ENCODE results near the gene CD46.
"Not testable (repeated sequence)": the region's sequence is repeated elsewhere in the genome, so short reads cannot be mapped to it uniquely, and the experiment has no call there.

The CD46 gene

GRCh38 chr1:207751790-207752455, at the start of gene CD46:
CD46 (plus strand) TSS chr1:207752054; CDS start chr1:207752213, 159 bp downstream.
- FAIRE-seq (peak; percentile 96), DNase-seq (ENCODE audit: insufficient read length, low spot score) (peak; percentile 76)

- DNase-seq (ENCODE audit: insufficient read length, low spot score) (no peak), FAIRE-seq (no peak)
Measured at GRCh38 chr1:207702317-207702716, 49.5 kb upstream of the CD46 start.

- DNase-seq (ENCODE audit: insufficient read length, low spot score): no peak
- no peak for FAIRE-seq
Measured at GRCh38 chr1:207703712-207704111, 48.1 kb upstream of the CD46 start.

- DNase-seq (ENCODE audit: insufficient read length, low spot score); FAIRE-seq: not testable (repeated sequence)
Measured at GRCh38 chr1:207708004-207708403, 43.9 kb upstream of the CD46 start.

DNA sequence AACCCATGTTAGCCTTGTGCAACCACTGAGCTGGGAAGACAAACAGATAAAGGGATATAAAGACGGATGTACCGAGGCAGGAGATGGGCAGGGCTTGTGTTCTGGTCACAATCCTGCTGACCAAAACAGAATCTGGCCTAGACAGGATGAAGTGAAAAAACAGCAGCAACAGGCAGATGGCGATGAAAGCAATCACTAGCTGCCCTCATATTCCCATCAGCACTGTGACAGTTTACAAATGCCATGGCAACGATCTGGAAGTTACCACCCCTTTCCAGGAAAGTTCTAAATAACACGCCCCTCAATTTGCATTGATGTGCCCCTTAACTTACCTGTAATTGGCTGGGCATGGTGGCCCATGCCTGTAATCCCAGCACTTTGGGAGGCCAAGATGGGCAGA, 40.6 kb upstream of the CD46 start:
- FAIRE-seq (no peak), DNase-seq (ENCODE audit: insufficient read length, low spot score) (no peak)

GRCh38 chr1:207712701-207713100, 39.2 kb upstream of the CD46 start:
- not testable (repeated sequence) for DNase-seq (ENCODE audit: insufficient read length, low spot score); FAIRE-seq

GRCh38 chr1:207713529-207713928, 38.3 kb upstream of the CD46 start:
- DNase-seq (ENCODE audit: insufficient read length, low spot score): no peak
- FAIRE-seq: no peak

DNA sequence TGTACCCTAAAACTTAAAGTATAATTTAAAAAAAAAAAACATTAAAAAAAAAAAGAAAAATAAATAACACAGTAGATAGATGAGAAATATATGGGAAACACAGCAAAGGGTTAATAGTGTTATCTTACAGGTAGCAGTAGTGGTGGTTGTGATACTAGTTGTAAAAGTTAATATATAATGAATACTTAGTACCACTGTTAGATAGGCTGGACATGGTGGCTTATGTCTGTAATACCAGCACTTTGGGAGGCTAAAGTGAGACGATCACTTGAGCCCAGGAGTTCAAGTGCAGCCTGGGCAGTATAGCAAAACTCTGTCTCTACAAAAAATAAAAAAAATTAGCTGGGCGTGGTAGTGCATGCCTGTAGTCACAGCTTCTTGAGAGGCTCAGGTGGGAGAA, 32.6 kb upstream of the CD46 start:
- FAIRE-seq (no peak), DNase-seq (ENCODE audit: insufficient read length, low spot score) (no peak)

DNA sequence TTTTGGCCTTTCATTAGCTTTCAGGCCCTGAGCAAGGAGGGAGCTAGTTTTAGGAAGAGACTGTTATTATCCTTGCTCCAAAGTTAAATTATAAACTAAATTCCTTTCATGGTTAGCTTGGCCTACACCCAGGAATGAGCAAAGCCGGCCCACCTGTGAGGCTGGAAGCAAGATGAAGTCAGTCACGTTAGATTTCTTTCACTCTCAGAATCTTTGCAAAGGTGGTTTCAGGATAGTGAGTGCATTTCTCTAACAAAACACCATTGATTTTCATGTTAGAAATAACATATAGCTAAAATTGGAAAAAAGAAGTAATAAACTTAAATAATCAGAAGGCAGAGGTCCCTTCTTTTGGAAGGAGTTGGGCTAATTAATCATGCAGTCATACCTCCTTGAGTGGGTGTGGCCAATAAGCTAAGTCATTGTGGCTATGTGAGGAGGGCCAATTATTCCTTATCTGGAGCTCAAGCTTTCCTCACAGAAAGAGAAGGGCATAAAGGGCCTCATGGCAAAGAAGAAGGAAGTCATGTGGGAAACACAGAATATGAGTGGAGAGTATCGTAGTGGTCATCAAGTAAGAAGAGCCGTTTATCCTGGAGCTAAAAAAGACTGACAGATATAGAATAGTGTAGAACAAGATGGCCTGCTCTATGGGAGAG, 23.5 kb upstream of the CD46 start:
- FAIRE-seq; DNase-seq (ENCODE audit: insufficient read length, low spot score): not testable (repeated sequence)

DNA sequence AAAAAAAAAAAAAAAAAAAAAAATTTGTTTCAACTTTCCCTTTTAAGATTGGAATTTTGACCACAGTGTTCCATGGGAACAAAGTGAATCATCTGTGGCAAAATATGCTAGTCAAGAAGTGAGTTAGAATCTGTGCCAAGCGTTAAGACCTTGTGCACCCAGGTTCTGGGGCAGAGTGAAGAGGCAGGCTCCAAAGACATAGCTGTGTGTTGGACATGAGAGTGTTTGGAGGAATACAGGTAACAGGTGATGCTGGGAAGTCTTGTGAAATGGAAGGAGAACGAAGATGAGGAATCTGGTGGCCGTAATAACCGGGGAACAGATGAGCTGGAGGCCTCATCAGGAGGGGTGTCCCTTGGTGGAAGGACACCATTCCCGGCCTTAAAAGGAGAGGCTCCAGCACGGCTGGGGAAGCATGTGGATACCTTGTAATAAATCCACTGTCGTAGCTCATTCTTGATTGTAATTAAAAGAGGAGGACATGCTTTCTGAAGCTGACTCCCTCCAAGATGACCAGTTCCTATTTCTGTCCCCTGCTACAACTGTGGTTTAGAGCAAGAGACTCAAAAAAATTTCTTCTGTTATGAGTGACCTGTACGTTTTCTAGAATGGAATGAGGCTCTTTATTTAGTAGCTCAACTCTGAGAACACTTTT, 14.2 kb upstream of the CD46 start:
- FAIRE-seq; DNase-seq (ENCODE audit: insufficient read length, low spot score): not testable (repeated sequence)

- FAIRE-seq; DNase-seq (ENCODE audit: insufficient read length, low spot score): not testable (repeated sequence)
Measured at GRCh38 chr1:207738158-207738659, 13.6 kb upstream of the CD46 start.

DNA sequence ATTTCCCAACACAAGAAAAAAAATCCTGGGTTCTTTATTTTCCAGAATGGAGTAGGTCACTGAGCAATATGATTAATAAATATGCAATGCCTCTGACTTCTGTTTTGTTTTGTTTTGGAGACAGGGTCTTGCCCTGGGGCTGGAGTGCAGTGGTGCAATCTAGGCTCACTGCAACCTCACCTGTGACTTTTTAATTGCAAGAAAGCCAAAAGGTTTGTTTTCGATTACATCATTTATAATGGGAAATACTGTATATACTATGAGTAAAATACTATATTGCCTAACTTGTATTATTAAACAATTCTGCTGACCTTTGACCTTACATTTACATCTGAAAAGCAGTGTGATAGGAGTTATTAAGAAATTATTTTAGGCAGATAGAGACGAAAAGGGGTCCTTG, 11.6 kb upstream of the CD46 start:
- DNase-seq (ENCODE audit: insufficient read length, low spot score) (no peak), FAIRE-seq (no peak)

DNA sequence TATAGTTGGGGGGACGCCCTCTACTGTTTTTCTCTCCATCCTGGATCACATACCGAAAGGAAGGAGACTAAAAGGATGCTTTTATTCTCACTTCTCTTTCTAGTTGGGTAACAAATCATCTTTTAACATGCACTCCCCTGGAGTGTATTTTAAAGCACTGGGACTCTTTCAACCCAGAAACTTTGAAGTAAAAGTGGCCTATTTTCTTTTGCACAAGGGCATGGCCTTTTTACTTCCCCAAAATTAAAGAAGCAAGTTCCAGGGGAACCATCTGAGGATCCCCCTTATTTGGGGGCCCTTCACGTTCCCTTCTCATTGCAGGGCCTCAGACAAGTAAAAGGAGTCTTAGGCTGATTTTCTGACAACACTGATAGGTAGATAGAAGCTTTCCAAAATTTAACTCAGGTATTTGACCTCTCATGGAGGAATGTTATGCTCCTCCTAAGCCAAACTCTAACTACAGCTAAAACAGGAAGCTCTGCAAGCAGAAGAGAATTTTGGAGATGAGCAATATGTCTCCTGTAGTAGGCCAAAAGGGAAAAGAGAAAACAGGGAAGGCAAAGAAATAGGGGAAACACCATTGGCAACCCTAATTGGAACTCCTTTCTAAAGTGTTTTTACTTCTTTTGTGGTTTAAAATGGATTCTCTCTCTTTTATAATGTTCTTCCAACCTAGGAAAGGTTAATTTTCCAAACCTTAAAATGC, 8.9 kb upstream of the CD46 start:
- FAIRE-seq (no peak), DNase-seq (ENCODE audit: insufficient read length, low spot score) (no peak)

- FAIRE-seq: no peak
- no peak for DNase-seq (ENCODE audit: insufficient read length, low spot score)
Measured at GRCh38 chr1:207744000-207744534, 7.8 kb upstream of the CD46 start.

GRCh38 chr1:207745285-207745684, 6.6 kb upstream of the CD46 start:
- DNase-seq (ENCODE audit: insufficient read length, low spot score): no peak

DNA sequence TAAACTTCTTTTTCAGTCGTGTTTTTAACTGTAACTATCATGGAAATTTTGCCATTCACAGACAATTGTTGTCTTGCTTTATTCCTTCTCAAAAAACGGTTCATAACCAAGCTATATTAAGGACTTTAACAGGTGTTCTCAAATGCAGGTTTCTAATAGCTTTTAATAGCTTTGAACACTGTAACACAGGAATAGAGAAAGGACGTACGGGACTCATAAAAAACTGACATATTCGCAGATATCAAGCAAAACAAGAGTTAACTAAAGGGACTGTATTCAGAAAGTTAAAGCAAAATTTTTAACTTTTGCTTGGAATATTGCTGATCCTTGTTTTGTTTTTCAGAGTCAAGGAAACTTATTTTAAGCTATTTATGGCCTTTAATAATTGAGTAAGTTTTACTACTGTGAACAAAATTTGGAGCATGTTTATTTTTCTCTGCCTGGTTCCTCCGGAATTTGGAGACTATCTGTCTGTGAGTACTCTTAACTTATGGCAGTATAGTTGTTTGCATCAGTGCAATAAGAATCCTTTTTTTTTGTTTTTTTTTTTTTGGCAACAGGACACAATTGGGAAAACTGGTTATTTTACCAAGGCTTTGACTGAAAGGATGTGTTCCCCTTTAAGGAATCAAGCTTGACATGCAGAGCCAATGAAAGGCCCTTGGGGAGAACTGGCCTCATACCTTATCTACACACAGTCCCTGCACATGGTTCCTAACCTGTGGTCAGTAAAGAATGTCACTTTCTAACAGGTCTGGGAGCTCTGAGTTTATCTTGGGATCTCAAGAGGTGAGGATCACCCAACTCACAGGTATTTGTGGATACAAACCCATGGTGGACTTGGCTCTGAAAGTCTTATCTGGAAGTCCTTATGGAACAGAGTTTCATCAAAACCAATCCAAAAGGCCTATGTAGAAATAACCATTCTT, 5.8 kb upstream of the CD46 start:
- FAIRE-seq: peak; percentile 61
- no peak for DNase-seq (ENCODE audit: insufficient read length, low spot score)

More at GRCh38 chr1:207745285-207745684, 6.6 kb upstream of the CD46 start:
- FAIRE-seq: no peak

DNA sequence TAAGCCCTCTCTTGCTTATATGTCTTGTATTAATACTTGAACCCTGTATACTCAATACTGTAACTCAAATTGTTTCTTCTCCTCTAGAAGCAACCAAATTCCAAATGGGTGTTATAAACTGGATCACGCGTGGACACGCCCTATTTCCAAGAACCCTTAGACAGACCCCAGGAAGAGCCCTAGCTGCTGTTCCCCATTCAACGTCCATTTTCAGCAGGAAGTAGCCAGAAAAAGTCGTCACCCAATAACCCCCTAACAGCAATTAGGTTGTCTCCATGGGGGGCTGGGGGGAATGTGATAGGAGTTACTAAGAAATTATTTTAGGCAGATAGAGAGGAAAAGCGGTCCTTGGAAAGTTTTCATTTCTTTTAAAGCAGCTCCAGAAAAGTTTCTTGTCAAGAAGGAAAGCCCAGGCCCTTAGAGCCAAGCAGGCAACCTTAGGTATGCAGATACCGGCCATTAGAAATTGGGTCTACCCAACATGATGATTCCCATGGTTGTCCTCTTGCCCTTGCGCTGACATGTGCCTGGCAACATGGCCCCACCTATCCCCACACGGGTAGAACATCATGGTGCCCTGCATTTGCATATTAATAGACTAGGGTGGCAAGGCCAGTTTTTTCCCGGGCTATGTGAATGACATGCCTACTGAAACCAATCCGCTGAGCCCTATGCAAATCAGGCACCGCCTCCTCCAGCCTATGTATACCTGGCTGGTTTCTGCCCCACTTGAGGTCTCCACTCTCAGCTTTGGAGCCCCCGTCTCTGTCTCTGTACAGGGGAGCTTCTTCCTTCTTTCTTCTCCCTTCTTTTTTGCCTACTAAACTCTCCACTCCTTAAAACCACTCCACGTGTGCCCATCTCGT, 4.0 kb upstream of the CD46 start:
- FAIRE-seq (no peak), DNase-seq (ENCODE audit: insufficient read length, low spot score) (no peak)

- DNase-seq (ENCODE audit: insufficient read length, low spot score) (no peak), FAIRE-seq (no peak)
Measured at GRCh38 chr1:207748737-207749528, 2.9 kb upstream of the CD46 start.

Measured in GM19239 (cell line).